Measurements from ENCODE around the gene EIF4H. TPM values are rescaled to one million over a fixed set of nuclear protein-coding genes. Genes with fewer than 3 reads are reported as not detected.

The EIF4H gene
- total and polyA plus RNA-seq, 2 experiments from 2014 or later: 183 to 309 TPM

DNA sequence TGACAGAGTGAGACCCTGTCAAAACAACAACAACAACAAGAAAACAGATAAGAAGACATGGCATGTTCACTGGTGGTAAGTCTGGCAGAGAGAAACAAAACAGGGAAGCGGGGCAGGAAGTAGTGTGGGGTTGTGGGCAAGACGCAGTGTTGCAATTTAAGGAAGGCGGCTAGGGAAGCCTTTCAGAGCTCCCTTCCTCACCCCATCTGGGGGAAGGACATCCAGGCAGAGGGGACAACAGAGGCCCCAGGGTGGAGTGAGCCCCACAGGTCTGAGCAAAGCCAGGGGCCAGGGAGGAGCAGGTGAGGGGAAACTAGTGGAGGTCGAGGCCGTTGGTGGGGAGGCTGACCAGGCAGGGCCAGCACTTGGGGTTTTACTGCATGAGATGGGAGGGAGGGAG is 52.5 kb downstream of the EIF4H start (continued):
- no peak for TF ChIP-seq EZH2phosphoT487 (IDR thresholded peaks at IDR 0.05; ENCODE audit: unreplicated experiment)
- no peak for TF ChIP-seq ZNF114 (CRISPR knock-in tag; IDR thresholded peaks at IDR 0.05)
- TF ChIP-seq EZH2 (IDR thresholded peaks at IDR 0.05; ENCODE audit: low read depth, unreplicated experiment): no peak
- no peak for TF ChIP-seq JUNB (IDR thresholded peaks at IDR 0.05; ENCODE audit: unreplicated experiment)

DNA sequence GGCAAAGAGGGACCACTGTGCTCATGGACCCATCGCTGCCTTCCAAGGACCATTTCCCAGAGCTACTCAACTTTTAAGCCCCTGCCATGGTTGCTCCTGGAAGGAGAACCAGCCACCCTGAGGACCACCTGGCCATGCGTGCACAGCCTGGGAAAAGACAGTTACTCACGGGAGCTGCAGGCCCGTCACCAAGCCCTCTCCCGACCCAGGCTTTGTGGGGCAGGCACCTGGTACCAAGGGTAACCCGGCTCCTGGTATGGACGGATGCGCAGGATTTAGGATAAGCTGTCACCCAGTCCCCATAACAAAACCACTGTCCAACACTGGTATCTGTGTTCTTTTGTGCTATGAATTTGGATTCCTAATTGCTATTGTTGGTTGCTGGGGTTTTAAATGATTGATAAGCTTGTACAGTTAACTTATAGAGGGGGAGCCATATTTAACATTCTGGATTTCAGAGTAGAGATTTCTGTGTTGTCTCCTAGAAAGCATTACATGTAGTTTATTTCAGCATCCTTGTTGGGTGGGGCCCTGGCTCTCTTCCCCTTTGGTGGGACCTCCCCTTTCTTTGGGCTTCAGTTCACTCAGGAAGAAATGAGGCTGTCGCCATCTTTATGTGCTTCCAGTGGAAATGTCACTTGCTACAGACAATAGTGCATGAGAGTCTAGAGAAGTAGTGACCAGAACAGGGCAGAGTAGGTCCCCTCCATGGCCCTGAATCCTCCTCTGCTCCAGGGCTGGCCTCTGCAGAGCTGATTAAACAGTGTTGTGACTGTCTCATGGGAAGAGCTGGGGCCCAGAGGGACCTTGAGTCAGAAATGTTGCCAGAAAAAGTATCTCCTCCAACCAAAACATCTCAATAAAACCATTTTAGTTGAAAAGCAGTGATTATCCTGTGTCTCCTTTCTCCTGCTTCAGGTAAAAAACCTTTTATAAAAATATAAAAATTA is 55.1 kb downstream of the EIF4H start:
- 0 out of 2 replicates have a peak, but pooled peaks cover 3% of the 10 kb centered on the region for H4K20me1 ChIP-seq (replicated peaks; ENCODE audit: insufficient read depth)
- Mint-ChIP-seq H3K27ac (no peak overlapping the region), H3K27me3 (ENCODE audit: insufficient read depth, low read depth, poor library complexity) (peaks cover 6% of the 10 kb centered on the region), H3K4me3 (no peak overlapping the region), H3K36me3 (ENCODE audit: low read depth) (peaks cover 65% of the 10 kb centered on the region), H3K4me1 (no peaks in the 10 kb centered on the region), H3K9me3 (no peaks in the 10 kb centered on the region)
- H3K36me3 ChIP-seq (ENCODE audit: insufficient read depth): peaks cover 26% of the 10 kb centered on the region
- H3K4me1 ChIP-seq (ENCODE audit: insufficient read depth): no peaks in the 10 kb centered on the region
- H3K4me3 ChIP-seq: no peak overlapping the region
- DNase-seq (ENCODE audit: low spot score) (no peak), ATAC-seq (no peak)
- H3K9me2 ChIP-seq (ENCODE audit: insufficient read depth): no peaks in the 10 kb centered on the region
- H3K27me3 ChIP-seq (ENCODE audit: insufficient read depth): no peaks in the 10 kb centered on the region
- H3K4me2 ChIP-seq: no peak overlapping the region
- H2AFZ ChIP-seq: no peak overlapping the region
- no peaks in the 10 kb centered on the region for H3K79me2 ChIP-seq (replicated peaks; ENCODE audit: insufficient read depth)
- H3F3A ChIP-seq (replicated peaks; ENCODE audit: low read depth): peaks cover 5% of the 10 kb centered on the region; the same call in 1 of the 2 replicates
- H3K27ac ChIP-seq (ENCODE audit: low read depth): no peak overlapping the region
- TF ChIP-seq ZNF331 (CRISPR knock-in tag; IDR thresholded peaks at IDR 0.05; ENCODE audit: low read depth) (no peak), EZH2phosphoT487 (IDR thresholded peaks at IDR 0.05; ENCODE audit: unreplicated experiment) (no peak), JUNB (IDR thresholded peaks at IDR 0.05; ENCODE audit: unreplicated experiment) (no peak), EZH2 (IDR thresholded peaks at IDR 0.05; ENCODE audit: low read depth, unreplicated experiment) (no peak), NANOG (IDR thresholded peaks at IDR 0.05; ENCODE audit: borderline replicate concordance) (no peak), STAT1 (IDR thresholded peaks at IDR 0.05; ENCODE audit: unreplicated experiment) (no peak), ZNF114 (CRISPR knock-in tag; IDR thresholded peaks at IDR 0.05) (no peak)
- TF ChIP-seq, protein P1, sequence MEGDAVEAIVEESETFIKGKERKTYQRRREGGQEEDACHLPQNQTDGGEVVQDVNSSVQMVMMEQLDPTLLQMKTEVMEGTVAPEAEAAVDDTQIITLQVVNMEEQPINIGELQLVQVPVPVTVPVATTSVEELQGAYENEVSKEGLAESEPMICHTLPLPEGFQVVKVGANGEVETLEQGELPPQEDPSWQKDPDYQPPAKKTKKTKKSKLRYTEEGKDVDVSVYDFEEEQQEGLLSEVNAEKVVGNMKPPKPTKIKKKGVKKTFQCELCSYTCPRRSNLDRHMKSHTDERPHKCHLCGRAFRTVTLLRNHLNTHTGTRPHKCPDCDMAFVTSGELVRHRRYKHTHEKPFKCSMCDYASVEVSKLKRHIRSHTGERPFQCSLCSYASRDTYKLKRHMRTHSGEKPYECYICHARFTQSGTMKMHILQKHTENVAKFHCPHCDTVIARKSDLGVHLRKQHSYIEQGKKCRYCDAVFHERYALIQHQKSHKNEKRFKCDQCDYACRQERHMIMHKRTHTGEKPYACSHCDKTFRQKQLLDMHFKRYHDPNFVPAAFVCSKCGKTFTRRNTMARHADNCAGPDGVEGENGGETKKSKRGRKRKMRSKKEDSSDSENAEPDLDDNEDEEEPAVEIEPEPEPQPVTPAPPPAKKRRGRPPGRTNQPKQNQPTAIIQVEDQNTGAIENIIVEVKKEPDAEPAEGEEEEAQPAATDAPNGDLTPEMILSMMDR (conservative IDR thresholded peaks at IDR 0.05; ENCODE audit: low read depth in 2 of 2): no peak
- TF ChIP-seq, protein P2, sequence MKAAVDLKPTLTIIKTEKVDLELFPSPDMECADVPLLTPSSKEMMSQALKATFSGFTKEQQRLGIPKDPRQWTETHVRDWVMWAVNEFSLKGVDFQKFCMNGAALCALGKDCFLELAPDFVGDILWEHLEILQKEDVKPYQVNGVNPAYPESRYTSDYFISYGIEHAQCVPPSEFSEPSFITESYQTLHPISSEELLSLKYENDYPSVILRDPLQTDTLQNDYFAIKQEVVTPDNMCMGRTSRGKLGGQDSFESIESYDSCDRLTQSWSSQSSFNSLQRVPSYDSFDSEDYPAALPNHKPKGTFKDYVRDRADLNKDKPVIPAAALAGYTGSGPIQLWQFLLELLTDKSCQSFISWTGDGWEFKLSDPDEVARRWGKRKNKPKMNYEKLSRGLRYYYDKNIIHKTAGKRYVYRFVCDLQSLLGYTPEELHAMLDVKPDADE (IDR thresholded peaks at IDR 0.05): no peak
- TF ChIP-seq, protein P3, sequence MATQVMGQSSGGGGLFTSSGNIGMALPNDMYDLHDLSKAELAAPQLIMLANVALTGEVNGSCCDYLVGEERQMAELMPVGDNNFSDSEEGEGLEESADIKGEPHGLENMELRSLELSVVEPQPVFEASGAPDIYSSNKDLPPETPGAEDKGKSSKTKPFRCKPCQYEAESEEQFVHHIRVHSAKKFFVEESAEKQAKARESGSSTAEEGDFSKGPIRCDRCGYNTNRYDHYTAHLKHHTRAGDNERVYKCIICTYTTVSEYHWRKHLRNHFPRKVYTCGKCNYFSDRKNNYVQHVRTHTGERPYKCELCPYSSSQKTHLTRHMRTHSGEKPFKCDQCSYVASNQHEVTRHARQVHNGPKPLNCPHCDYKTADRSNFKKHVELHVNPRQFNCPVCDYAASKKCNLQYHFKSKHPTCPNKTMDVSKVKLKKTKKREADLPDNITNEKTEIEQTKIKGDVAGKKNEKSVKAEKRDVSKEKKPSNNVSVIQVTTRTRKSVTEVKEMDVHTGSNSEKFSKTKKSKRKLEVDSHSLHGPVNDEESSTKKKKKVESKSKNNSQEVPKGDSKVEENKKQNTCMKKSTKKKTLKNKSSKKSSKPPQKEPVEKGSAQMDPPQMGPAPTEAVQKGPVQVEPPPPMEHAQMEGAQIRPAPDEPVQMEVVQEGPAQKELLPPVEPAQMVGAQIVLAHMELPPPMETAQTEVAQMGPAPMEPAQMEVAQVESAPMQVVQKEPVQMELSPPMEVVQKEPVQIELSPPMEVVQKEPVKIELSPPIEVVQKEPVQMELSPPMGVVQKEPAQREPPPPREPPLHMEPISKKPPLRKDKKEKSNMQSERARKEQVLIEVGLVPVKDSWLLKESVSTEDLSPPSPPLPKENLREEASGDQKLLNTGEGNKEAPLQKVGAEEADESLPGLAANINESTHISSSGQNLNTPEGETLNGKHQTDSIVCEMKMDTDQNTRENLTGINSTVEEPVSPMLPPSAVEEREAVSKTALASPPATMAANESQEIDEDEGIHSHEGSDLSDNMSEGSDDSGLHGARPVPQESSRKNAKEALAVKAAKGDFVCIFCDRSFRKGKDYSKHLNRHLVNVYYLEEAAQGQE (IDR thresholded peaks at IDR 0.05; ENCODE audit: unreplicated experiment): no peak

Data from GM23338 (cell line).